HK-2 (cell line): ENCODE measurements around the gene DMRTB1.
A peak's percentile ranks its signal among the peaks of the same experiment; 100 is the strongest.

Source experiments
- DNase-seq: peaks from one replicate; pipeline ENCODE4 v3.0.0-alpha.2; 2018; ENCODE audit not compliant: unreplicated experiment

DMRTB1 gene

GRCh38 chr1:53435151-53435550, 24.0 kb upstream of the DMRTB1 start:
- no peak for DNase-seq

- DNase-seq: no peak
These were observed 20.5 kb upstream of the DMRTB1 start for GRCh38 chr1:53438427-53439336.

- no peak for DNase-seq
These were observed 19.6 kb upstream of the DMRTB1 start for GRCh38 chr1:53439337-53440207.

- DNase-seq: no peak
These were observed 18.6 kb upstream of the DMRTB1 start for GRCh38 chr1:53440633-53441032.

GRCh38 chr1:53442299-53442698, 16.9 kb upstream of the DMRTB1 start:
- peak; percentile 28 for DNase-seq

- DNase-seq: no peak
These were observed 13.1 kb upstream of the DMRTB1 start for GRCh38 chr1:53446051-53446450.

- DNase-seq: no peak
These were observed 11.8 kb upstream of the DMRTB1 start for GRCh38 chr1:53447413-53447812.

- no peak for DNase-seq
These were observed 10.9 kb upstream of the DMRTB1 start for GRCh38 chr1:53448241-53448841.

- peak; percentile 17 for DNase-seq
These were observed 10.2 kb upstream of the DMRTB1 start for GRCh38 chr1:53449021-53449420.

- no peak for DNase-seq
These were observed 9.5 kb upstream of the DMRTB1 start for GRCh38 chr1:53449693-53450092.

GRCh38 chr1:53450225-53450624, 9.0 kb upstream of the DMRTB1 start:
- DNase-seq: no peak

GRCh38 chr1:53454019-53454418, 5.2 kb upstream of the DMRTB1 start:
- no peak for DNase-seq

- DNase-seq: no peak
These were observed 3.7 kb upstream of the DMRTB1 start for GRCh38 chr1:53455364-53455991.

- DNase-seq: no peak
These were observed 565 bp upstream of the DMRTB1 start for GRCh38 chr1:53458634-53459033.

GRCh38 chr1:53460211-53460634, 1.0 kb downstream of the DMRTB1 start:
- DNase-seq: no peak

GRCh38 chr1:53460666-53461322, 1.6 kb downstream of the DMRTB1 start:
- no peak for DNase-seq

- DNase-seq: no peak
These were observed 2.3 kb downstream of the DMRTB1 start for GRCh38 chr1:53461323-53462044.

- DNase-seq: no peak
These were observed 3.0 kb downstream of the DMRTB1 start for GRCh38 chr1:53462193-53462592.

- no peak for DNase-seq
These were observed 3.7 kb downstream of the DMRTB1 start for GRCh38 chr1:53462769-53463501.
